HG02885 (cell line): ENCODE data around the gene LRRC8D.

Source experiments
- ATAC-seq: cut with Tn5 transposase; IDR thresholded peaks from one replicate; pipeline ENCODE4 v1.9.1; 2021; ENCODE audit warnings: mild to moderate bottlenecking; ENCODE audit not compliant: unreplicated experiment, poor library complexity

Gene LRRC8D

GRCh38 chr1:89934461-89934860 is 113.6 kb downstream of the LRRC8D start:
- no peak for ATAC-seq

DNA sequence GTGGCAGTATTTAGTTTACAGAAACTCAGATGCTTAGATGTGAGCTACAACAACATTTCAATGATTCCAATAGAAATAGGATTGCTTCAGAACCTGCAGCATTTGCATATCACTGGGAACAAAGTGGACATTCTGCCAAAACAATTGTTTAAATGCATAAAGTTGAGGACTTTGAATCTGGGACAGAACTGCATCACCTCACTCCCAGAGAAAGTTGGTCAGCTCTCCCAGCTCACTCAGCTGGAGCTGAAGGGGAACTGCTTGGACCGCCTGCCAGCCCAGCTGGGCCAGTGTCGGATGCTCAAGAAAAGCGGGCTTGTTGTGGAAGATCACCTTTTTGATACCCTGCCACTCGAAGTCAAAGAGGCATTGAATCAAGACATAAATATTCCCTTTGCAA is 114.4 kb downstream of the LRRC8D start:
- ATAC-seq, result no peak

DNA sequence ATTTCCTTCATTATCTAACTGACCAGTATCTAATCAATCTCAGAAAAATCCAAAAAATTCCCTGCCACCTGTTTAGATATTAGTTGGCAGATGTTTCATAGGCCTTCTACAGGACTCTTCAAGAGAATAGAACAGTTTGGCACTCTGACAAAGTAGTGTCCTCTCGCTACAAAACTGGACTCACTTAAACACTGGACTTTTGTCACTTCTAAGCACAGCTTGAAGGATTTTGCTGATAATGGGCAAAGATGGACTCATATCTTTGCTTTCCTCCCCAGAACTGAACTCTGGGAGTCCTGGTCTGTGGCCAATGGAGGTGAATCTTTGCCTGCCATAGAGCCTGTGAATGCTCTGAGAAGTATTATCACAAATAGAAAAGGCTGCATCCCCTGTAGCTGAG is 115.9 kb downstream of the LRRC8D start:
- ATAC-seq, result no peak

GRCh38 chr1:89938171-89939055 is 117.6 kb downstream of the LRRC8D start:
- ATAC-seq, result no peak

DNA sequence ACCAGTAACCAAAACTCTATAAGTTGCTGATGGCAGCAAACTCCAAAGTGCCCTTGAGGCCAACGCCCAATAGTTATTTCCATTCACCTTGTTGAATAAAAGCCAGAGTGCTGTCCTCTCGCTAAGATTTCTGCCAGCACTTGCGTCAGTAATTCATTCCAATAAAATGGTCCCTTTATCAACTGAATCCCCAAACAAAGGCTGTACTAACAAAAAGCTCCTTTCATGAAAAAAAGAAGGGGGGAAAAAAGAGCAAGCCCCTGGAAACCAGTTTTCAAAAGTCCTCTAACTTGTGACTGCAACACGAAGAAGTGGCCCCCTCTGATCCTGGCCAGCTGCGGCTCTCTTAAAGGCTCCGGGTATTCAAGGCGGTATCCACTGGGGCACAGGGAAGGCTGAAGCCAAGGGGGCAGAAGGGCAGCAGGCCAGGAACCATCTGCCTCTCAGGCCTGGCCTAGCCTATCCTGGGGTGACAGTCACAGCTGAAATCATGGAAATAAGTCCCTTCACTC is 118.3 kb downstream of the LRRC8D start:
- ATAC-seq, result no peak

GRCh38 chr1:89939693-89940438 is 119.0 kb downstream of the LRRC8D start:
- no peak for ATAC-seq

- peak; percentile 30 for ATAC-seq
Measured at GRCh38 chr1:89941110-89941766, 120.4 kb downstream of the LRRC8D start.

GRCh38 chr1:89942014-89942413 is 121.2 kb downstream of the LRRC8D start:
- no peak for ATAC-seq

DNA sequence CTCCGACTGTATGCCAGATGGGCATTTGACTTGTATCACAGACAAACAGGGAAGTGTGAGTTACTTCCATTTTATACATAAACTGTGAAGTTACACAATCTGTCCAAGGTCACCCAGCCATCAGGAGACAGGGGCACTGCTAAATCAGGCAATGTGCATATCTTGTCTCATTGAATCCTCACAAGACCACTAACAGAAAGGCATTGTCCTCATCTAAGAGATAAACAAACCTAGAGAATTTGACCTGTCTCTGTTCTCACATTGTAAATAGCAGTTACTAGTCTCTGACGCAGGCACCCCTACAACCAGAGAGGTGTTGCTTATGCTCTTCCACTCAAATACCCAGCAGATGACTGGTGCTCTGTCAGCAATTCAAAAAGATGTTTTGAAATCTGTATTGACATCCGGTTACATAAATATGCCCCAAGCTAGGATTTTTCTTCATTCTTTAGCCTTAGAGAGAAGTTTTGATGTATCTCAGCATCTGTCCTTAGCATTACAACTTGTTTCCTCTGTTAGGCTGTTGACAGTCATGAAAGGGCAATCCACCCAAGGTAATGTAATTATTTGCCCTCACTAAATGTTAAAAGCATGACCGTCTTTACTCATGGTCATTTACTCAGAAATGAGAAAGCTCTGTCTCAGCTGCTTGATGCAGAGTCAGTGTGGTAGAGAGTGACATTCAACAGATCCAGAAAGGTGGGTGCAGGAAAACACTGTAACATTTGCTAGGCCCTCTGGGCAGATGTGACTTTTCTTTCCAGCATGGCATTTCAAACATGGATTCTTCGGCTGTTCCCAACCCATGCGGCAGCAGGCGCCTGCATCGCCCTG is 122.2 kb downstream of the LRRC8D start:
- no peak for ATAC-seq

DNA sequence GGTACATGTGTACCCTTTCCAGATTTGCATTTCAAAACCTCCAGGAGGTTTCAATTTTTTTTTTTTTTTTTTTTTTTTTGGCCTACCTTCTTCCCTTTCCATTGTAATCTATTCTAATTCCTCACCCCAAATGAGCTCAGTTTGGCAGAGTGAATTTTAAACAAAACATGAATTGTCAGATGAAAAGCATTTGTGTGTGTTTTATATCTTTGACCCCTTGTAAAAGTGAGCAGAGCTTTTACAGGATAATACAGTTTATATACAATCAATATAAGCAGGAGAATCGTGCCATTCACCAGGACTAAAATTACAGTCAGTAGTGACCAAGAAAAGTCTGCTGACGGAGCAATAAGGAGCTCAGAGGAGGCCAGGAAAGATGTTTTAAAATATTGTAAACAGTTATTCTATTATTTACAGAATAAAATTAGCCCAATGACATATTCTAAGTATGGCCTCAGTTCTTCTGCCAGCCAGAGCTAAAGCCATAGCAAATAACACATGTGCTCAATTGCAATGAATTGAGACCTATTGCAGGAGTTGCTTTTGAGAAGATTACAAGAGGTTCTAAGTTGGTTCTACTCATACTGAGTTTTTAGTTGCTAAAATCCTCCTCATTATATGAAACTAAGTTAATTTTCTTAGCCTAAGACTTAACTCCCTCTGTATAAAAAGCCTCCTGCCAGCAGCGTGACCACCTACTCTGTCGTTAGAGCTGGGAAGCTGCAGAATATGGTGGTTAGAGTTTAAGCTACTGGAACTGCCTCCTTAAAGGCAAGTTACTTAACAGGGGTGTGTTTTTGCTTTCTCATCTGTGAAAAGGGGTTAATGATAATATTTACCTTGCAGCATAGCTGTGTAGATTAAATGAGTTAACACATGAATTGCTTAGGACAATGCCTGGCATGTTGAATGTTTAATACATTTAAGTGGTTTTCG is 123.3 kb downstream of the LRRC8D start:
- ATAC-seq, result no peak

DNA sequence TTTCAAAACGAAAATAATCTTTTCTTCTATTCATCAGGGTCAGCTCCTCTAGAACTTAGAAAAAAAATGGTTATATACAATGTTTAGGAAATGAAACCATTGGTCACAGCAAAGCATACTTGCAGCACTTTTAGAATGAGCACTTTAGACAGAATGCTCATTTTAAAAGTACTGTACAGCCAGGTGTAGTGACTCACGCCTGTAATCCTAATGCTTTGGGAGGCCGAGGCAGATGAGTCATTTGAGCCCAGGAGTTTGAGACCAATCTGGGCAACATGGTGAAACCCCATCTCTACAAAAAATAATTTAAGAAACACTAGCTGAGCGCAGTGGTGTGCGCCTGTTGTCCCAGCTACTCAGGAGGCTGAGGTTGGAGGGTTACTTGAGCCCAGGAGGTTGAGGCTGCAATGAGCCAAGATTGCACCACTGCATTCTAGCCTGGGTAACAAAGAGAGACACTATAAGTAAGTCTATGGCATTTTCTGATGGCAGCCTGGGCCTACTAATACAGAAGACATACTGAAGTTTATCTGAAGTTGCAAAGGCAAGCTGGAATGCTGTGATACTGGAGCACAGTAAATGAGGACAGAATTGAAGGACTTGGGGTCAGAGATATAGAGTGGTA is 125.1 kb downstream of the LRRC8D start:
- ATAC-seq, result peak; percentile 93

DNA sequence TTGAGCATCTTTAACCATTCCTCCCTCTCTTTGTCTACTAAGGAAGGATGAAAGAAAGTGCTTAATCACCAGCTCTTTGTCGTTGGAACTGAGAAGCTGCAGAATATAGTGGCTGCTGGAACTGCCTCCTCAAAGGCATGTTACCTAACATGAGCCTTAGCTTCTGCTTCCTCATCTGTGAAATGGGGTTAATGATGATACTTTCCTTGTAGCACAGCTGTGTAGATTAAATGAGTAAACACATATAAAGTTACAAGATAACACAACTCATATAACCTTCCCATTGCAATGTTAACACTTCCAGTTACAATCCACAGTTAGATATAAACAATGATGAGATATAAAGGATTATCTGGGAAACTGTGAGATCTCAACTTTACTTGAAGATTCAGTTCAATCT is 125.7 kb downstream of the LRRC8D start:
- ATAC-seq, result no peak

DNA sequence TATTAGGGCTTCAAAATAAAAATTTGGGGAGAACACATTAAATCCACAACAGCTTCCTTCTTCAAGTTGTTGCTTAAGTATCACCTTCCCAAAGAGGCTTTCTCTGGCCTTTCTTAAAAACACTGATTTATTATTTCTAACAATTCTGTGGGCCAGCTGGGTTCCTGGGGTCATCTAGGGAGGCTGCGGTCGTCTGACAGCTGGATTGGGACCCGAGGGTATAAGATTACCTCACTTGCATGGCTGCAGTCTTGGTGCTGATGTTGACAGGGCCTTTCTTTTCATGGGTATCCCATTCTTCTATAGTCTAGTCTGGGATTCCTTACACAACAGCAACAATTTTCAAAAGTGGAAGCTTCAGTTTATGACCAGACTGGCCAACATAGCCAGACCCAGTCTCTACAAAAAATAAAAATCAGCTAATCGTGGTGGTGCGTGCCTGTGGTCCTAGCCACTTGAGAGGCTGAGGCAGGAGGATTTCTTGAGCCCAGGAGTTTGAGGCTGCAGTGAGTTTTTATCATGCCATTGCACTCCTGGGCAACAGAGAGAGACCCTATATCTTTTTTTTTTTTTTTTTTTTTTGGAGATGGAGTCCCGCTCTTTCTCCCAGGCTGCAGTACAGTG is 128.0 kb downstream of the LRRC8D start:
- no peak for ATAC-seq

DNA sequence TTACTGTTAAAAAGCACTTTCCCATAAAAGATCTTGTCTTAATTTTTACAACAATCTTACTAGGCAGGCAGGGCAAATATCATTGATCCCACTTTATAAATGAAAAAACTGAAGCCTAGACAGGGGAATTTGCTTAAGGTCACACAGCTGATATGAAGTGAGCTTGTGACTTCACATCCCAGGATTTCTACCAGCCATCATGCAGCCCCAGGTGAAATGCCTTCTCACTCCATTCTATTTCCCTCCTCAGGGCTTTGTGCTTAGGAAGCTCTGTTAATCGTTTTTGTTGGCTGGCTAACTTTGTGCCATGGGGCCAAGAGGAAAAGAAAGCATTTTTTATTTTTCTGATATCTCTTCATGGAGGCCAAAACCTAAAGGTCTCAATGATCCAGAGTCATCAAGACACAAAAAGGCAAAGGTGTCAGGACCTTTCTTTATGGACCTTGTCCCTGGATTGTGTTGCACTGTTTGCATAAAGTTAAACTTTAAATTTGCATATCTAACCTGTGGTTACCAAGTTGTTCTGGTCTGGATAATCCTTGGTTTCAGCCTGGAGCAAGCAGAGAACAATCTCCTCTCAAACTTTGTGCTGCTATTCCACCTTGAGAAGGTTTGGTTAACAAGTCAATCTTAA is 129.3 kb downstream of the LRRC8D start:
- no peak for ATAC-seq

DNA sequence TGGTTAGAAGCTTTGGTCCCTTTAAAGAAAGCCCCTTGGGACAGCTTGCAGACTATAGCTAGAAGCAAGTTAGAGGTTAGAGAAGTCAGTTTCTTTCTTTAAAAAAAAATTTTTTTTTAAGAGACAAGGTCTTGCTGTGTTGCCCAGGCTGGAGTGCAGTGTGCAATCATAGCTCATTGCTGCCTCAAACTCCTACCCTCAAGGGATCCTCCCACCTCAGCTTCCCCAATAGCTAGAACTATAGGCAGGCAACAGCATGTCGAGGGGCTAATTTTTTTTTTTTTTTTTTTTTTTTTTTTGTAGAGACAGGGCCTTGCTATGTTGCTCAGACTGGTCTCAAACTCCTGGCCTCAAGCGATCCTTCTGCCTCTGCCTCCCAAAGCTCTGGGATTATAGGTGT is 129.9 kb downstream of the LRRC8D start:
- no peak for ATAC-seq

DNA sequence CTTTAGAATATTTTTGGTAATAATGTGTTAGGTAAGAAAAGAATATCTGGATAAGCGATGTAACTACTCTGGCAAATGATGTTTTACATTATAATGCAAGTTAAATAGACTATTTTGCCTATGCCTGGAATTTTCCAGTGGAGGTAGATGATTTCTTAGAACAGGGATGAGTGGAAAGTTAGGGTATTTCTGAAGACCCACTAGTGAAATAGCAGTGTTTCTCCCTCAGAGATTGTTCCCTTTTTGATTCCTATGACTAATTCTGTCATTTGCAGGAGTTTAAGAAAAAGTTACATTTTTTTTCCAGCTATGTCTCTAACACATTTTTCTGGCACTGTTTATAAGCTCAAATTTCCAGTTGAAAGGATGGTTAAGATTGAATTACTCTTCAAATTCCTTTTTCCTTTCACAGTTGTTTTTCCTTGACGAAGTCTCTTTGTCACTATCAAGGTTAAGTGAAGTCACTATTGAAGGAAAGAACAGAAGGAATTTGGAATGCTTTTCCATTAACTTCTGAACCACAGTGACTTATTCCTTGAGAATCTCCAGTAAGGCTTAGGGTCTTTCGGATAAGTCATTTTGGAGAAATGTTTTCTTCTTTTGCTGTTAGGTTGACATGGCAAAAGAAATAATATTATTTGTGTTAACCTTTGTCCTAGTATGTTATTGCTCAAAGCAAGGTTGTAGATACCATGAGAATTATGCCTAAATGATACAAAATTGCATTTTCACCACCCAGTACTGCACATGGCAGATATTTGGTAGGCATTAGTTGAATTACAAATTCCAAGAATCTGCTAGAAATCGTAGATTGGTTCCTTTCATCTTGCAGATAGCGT is 131.2 kb downstream of the LRRC8D start:
- ATAC-seq, result no peak
